ENCODE data around the gene VMP1. TPM values are rescaled to one million over a fixed set of nuclear protein-coding genes. Genes with fewer than 3 reads are reported as not detected.

VMP1 gene
- total and polyA plus RNA-seq, 2 donors from 2014 or later, result 96.4 to 338 TPM

DNA sequence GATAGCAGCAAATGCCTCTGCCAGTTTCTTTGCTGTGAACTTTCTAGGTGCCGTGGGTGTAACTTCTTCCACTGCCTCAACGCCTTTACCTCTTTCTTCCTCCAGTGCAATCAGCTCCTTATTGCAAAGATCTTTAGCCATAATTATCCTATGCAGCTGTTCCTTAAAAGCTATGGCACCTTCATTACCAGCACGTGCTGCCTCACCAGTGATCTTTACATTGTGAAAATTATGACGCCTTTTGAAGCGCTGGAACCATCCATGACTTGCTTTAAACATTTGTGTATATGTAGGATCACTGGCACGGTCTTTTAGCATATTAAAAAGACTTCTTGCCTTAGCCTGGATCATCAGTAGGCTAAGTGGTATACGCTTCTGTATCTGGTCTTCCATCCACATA lies 8.2 kb upstream of the VMP1 start:
- Histone ChIP-seq H3K27ac (ENCODE audit: low read depth in 2 of 2, low read length in 2 of 2) (no peak overlapping the region), H3K27me3 (ENCODE audit: control insufficient read depth, insufficient read depth, low read length) (no peaks in the 10 kb centered on the region), H3K9ac (ENCODE audit: low read length in 3 of 3) (no peak overlapping the region), H3K36me3 (ENCODE audit: control insufficient read depth in 2 of 3, insufficient read depth in 3 of 3, low read length in 3 of 3) (peaks cover 12 to 49% (median 27%) of the 10 kb centered on the region in 3 donors), H3K4me1 (ENCODE audit: control insufficient read depth in 2 of 3, insufficient read depth in 2 of 3, low read depth in 1 of 3, low read length in 3 of 3) (no peaks in the 10 kb centered on the region), H3K9me3 (ENCODE audit: control insufficient read depth in 2 of 3, insufficient read depth in 1 of 3, low read length in 3 of 3) (no peaks in the 10 kb centered on the region), H3K4me3 (ENCODE audit: low read length in 3 of 3) (no peak overlapping the region)
- DNase-seq (no peak), FAIRE-seq (no peak)
- TF ChIP-seq, protein P1, sequence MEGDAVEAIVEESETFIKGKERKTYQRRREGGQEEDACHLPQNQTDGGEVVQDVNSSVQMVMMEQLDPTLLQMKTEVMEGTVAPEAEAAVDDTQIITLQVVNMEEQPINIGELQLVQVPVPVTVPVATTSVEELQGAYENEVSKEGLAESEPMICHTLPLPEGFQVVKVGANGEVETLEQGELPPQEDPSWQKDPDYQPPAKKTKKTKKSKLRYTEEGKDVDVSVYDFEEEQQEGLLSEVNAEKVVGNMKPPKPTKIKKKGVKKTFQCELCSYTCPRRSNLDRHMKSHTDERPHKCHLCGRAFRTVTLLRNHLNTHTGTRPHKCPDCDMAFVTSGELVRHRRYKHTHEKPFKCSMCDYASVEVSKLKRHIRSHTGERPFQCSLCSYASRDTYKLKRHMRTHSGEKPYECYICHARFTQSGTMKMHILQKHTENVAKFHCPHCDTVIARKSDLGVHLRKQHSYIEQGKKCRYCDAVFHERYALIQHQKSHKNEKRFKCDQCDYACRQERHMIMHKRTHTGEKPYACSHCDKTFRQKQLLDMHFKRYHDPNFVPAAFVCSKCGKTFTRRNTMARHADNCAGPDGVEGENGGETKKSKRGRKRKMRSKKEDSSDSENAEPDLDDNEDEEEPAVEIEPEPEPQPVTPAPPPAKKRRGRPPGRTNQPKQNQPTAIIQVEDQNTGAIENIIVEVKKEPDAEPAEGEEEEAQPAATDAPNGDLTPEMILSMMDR (IDR thresholded peaks at IDR 0.05; ENCODE audit: borderline replicate concordance, extremely low read depth, insufficient read depth), result no peak
- intact Hi-C loops (cut with DNase I), result no loop called here

DNA sequence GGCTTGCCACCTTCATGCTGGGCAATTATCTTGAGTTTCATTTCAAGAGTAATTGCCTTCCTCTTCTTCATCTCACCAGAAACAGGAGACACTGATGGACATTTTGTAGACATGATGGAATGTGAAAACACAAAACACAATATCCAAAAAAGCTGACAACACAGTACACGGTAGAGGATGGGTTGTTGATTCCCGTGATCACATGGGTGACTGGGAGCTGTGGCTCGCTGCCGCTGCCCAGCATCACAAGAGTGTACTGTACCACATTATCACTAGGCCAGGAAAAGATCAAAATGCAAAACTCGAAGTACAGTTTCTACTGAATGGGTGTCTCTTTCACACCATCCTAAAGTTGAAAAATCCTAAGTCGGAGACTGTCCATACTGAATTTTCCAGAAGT lies 7.7 kb upstream of the VMP1 start:
- FAIRE-seq, result no peak
- no peak overlapping the region for H3K27ac ChIP-seq (ENCODE audit: low read depth in 2 of 2, low read length in 2 of 2)
- TF ChIP-seq, protein P1 (IDR thresholded peaks at IDR 0.05; ENCODE audit: borderline replicate concordance, extremely low read depth, insufficient read depth), result no peak
- H3K27me3 ChIP-seq (ENCODE audit: control insufficient read depth, insufficient read depth, low read length), result no peaks in the 10 kb centered on the region
- intact Hi-C loops (cut with DNase I), result no loop called here
- no peak for DNase-seq
- no peaks in the 10 kb centered on the region for H3K9me3 ChIP-seq (ENCODE audit: control insufficient read depth in 2 of 3, insufficient read depth in 1 of 3, low read length in 3 of 3)
- H3K9ac ChIP-seq (ENCODE audit: low read length in 3 of 3), result no peak overlapping the region
- no peaks in the 10 kb centered on the region for H3K4me1 ChIP-seq (ENCODE audit: control insufficient read depth in 2 of 3, insufficient read depth in 2 of 3, low read depth in 1 of 3, low read length in 3 of 3)
- H3K36me3 ChIP-seq (ENCODE audit: control insufficient read depth in 2 of 3, insufficient read depth in 3 of 3, low read length in 3 of 3), result peaks cover 8 to 44% (median 24%) of the 10 kb centered on the region in 3 donors
- H3K4me3 ChIP-seq (ENCODE audit: low read length in 3 of 3), result no peak overlapping the region

DNA sequence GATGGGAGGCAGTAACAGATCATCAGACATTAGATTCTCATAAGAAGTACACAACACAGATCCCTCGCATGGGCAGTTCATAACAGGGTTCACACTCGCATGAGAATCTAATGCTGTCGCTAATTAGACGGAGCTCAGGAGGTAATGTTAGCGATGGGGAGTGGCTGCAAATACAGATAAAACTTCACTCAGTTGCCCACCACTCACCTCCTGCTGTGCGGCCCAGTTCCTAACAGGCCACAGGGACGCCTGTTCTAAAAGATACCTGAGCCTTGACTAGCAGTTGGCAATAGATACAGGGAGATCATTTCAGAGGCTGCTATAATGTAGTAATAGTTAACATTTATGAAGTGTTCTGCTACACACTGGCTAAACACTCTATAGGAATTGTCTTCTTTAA lies 5.2 kb upstream of the VMP1 start:
- Histone ChIP-seq H3K36me3 (ENCODE audit: control insufficient read depth in 2 of 3, insufficient read depth in 3 of 3, low read length in 3 of 3) (peaks cover 4 to 24% (median 8%) of the 10 kb centered on the region in 3 donors), H3K4me1 (ENCODE audit: control insufficient read depth in 2 of 3, insufficient read depth in 2 of 3, low read depth in 1 of 3, low read length in 3 of 3) (peaks cover 0 to 13% (median 5%) of the 10 kb centered on the region in 3 donors), H3K9ac (ENCODE audit: low read length in 3 of 3) (no peak overlapping the region), H3K9me3 (ENCODE audit: control insufficient read depth in 2 of 3, insufficient read depth in 1 of 3, low read length in 3 of 3) (no peaks in the 10 kb centered on the region), H3K4me3 (ENCODE audit: low read length in 3 of 3) (no peak overlapping the region), H3K27me3 (ENCODE audit: control insufficient read depth, insufficient read depth, low read length) (no peaks in the 10 kb centered on the region), H3K27ac (ENCODE audit: low read depth in 2 of 2, low read length in 2 of 2) (no peak overlapping the region)
- intact Hi-C loops (cut with DNase I), result no loop called here
- FAIRE-seq (no peak), DNase-seq (no peak)
- TF ChIP-seq, protein P1 (IDR thresholded peaks at IDR 0.05; ENCODE audit: borderline replicate concordance, extremely low read depth, insufficient read depth), result no peak

GRCh38 chr17:59707971-59708430 lies 547 bp downstream of the VMP1 start:
- no peak for DNase-seq
- intact Hi-C loops (cut with DNase I), result no loop called here
- Histone ChIP-seq H3K27me3 (ENCODE audit: control insufficient read depth, insufficient read depth, low read length) (no peaks in the 10 kb centered on the region), H3K36me3 (ENCODE audit: control insufficient read depth in 2 of 3, insufficient read depth in 3 of 3, low read length in 3 of 3) (no peaks in the 10 kb centered on the region), H3K9ac (ENCODE audit: low read length in 3 of 3) (peak overlapping the region; percentile 86 to 96 (median 90)), H3K4me1 (ENCODE audit: control insufficient read depth in 2 of 3, insufficient read depth in 2 of 3, low read depth in 1 of 3, low read length in 3 of 3) (peaks cover 5 to 13% (median 11%) of the 10 kb centered on the region in 3 donors), H3K4me3 (ENCODE audit: low read length in 3 of 3) (peak overlapping the region; percentile 81 to 96 (median 96)), H3K27ac (ENCODE audit: low read depth in 2 of 2, low read length in 2 of 2) (peak overlapping the region; percentile 90 to 93), H3K9me3 (ENCODE audit: control insufficient read depth in 2 of 3, insufficient read depth in 1 of 3, low read length in 3 of 3) (no peaks in the 10 kb centered on the region)
- TF ChIP-seq, protein P1 (IDR thresholded peaks at IDR 0.05; ENCODE audit: borderline replicate concordance, extremely low read depth, insufficient read depth), result no peak
- FAIRE-seq, result no peak

Measured in kidney (tissue), 14 donors.